HCT116 (cell line): Measurements from ENCODE around the gene KLHL2. TPM values are rescaled to one million over a fixed set of nuclear protein-coding genes. Genes with fewer than 3 reads are reported as not detected.

Experiments used
- ATAC-seq: fragments of 200-7000 bp; cut with Tn5 transposase; 2 replicates; pipeline ENCODE4 v1.9.1; 2020; ENCODE audit warnings: mild to moderate bottlenecking, moderate library complexity
- BruUV-seq: library from RNA; stranded (reverse); fragments of 400-500 nt; replicated peaks from 2 replicates; lab custom pipeline; 2021; lab: Mats Ljungman, UMichigan
- CTCF ChIA-PET: fragments of 300-600 bp; sonication (Branson Sonifier 250); formaldehyde crosslinking; loops from one replicate; lab custom pipeline; 2021; ENCODE audit warnings: antibody characterized with exemption; lab: Charles Lee
- POLR2A ChIA-PET: fragments of 300-600, 350-600 bp; sonication (Branson Sonifier 250); formaldehyde crosslinking; loops from one replicate; lab custom pipeline; 2021; ENCODE audit warnings: antibody characterized with exemption; lab: Charles Lee
- RAD21 ChIA-PET, 2 experiments: fragments of 300-600 bp; sonication (Branson Sonifier 250); formaldehyde crosslinking; loops; one replicate each; lab custom pipeline; 2023; ENCODE audit warnings: low total read pairs in 2 of 2; ENCODE audit not compliant: uncharacterized antibody in 2 of 2, unreplicated experiment in 2 of 2, low non-redundant PET in 1 of 2; lab: Charles Lee
- DNase-seq: peaks from one replicate; pipeline ENCODE4 v3.0.0-alpha.2; 2010; ENCODE audit warnings: low read depth, low spot score
- H2AFZ ChIP-seq: fragments of 200-600 bp; shearing (Covaris generic), sonication (generic); 2 replicates; pipeline ENCODE4 v1.6.1; 2017; ENCODE audit warnings: low read depth, mixed run types, mixed read lengths, antibody characterized with exemption, low read length; ENCODE audit not compliant: poor library complexity, severe bottlenecking
- H3K27ac ChIP-seq: 2 replicates; pipeline ENCODE4 v1.5.1; 2012; ENCODE audit warnings: low read depth, low read length
- H3K27me3 ChIP-seq: fragments of 200-600 bp; sonication (generic); 2 replicates; pipeline ENCODE4 v1.6.1; 2016; ENCODE audit warnings: mixed run types, low read length, mixed read lengths; ENCODE audit not compliant: insufficient read depth
- H3K36me3 ChIP-seq, 2 experiments: fragments of 200-500 bp in 1 of 2; fragments of 200-600 bp in 1 of 2; sonication (Bioruptor generic) in 1 of 2; sonication (generic) in 1 of 2; 2 replicates each; pipeline versions ENCODE4 v1.5.1 to v1.6.1; 2014 to 2016; ENCODE audit warnings: low read length in 2 of 2, inconsistent platforms in 1 of 2, mixed read lengths in 1 of 2, mixed run types in 1 of 2; ENCODE audit not compliant: insufficient read depth in 2 of 2, control insufficient read depth in 1 of 2
- H3K4me1 ChIP-seq, 2 experiments: fragments of 200-600 bp in 1 of 2; sonication (generic) in 1 of 2; 2 replicates each; pipeline versions ENCODE4 v1.5.1 to v1.6.1; 2012 to 2017; ENCODE audit warnings: low read length in 2 of 2, inconsistent platforms in 1 of 2, mild to moderate bottlenecking in 1 of 2, mixed read lengths in 1 of 2, mixed run types in 1 of 2, moderate library complexity in 1 of 2; ENCODE audit not compliant: insufficient read depth in 2 of 2, control insufficient read depth in 1 of 2
- H3K4me2 ChIP-seq: fragments of 200-600 bp; sonication (generic); 2 replicates; pipeline ENCODE4 v1.6.1; 2017; ENCODE audit warnings: mixed run types, low read length, mixed read lengths
- H3K4me3 ChIP-seq, 2 experiments: fragments of 200-600 bp in 1 of 2; sonication (generic) in 1 of 2; replicated peaks in 1 of 2; 2 replicates each; pipeline ENCODE4 v1.5.1; 2011 to 2016; ENCODE audit warnings: low read length in 2 of 2, control low read depth in 1 of 2, low read depth in 1 of 2, mild to moderate bottlenecking in 1 of 2, mixed read lengths in 1 of 2, mixed run types in 1 of 2
- H3K79me2 ChIP-seq: fragments of 200-600 bp; sonication (generic); 2 replicates; pipeline ENCODE4 v1.6.1; 2017; ENCODE audit warnings: mild to moderate bottlenecking, mixed run types, low read length, moderate library complexity, mixed read lengths; ENCODE audit not compliant: insufficient read depth
- H3K9ac ChIP-seq: fragments of 200-600 bp; sonication (generic); 2 replicates; pipeline ENCODE4 v1.6.1; 2016; ENCODE audit warnings: low read length, mixed read lengths
- H3K9me2 ChIP-seq: fragments of 200-600 bp; sonication (generic), shearing (Covaris generic); 2 replicates; pipeline ENCODE4 v1.6.1; 2017; ENCODE audit warnings: mixed run types, mild to moderate bottlenecking, moderate library complexity; ENCODE audit not compliant: insufficient read depth
- H3K9me3 ChIP-seq, 2 experiments: fragments of 200-500 bp in 1 of 2; fragments of 200-600 bp in 1 of 2; sonication (Bioruptor generic) in 1 of 2; sonication (generic) in 1 of 2; 2 replicates each; pipeline ENCODE4 v1.6.1; 2014 to 2017; ENCODE audit warnings: low read length in 2 of 2, mixed read lengths in 2 of 2, inconsistent platforms in 1 of 2, low read depth in 1 of 2, mild to moderate bottlenecking in 1 of 2, mixed run types in 1 of 2, moderate library complexity in 1 of 2; ENCODE audit not compliant: control insufficient read depth in 1 of 2, insufficient read depth in 1 of 2
- H4K20me1 ChIP-seq: fragments of 200-600 bp; sonication (generic), shearing (Covaris generic); 2 replicates; pipeline ENCODE4 v1.6.1; 2017; ENCODE audit warnings: mixed run types, mild to moderate bottlenecking, moderate library complexity; ENCODE audit not compliant: insufficient read depth
- ATF3 ChIP-seq: IDR thresholded peaks from 2 replicates; pipeline ENCODE4 v1.6.1; 2012
- CBX3 ChIP-seq: IDR thresholded peaks from 2 replicates; pipeline ENCODE4 v1.6.1; 2012; ENCODE audit warnings: low read depth
- CEBPB ChIP-seq: IDR thresholded peaks from 2 replicates; pipeline ENCODE4 v1.6.1; 2012; ENCODE audit warnings: low read depth
- CTCF ChIP-seq, 3 experiments: fragments of 200-600 bp in 1 of 3; sonication (generic) in 1 of 3; IDR thresholded peaks in 2 of 3; conservative IDR thresholded peaks in 1 of 3; 2 replicates each; pipeline ENCODE4 v1.5.1; 2012 to 2017; ENCODE audit warnings: low read depth in 2 of 3, low read length in 2 of 3, antibody characterized with exemption in 1 of 3, borderline replicate concordance in 1 of 3, control low read depth in 1 of 3, mild to moderate bottlenecking in 1 of 3, mixed read lengths in 1 of 3, mixed run types in 1 of 3, moderate library complexity in 1 of 3; ENCODE audit not compliant: insufficient read depth in 1 of 3
- EZH2 ChIP-seq: fragments of 200-600 bp; sonication (generic); IDR thresholded peaks from 2 replicates; pipeline ENCODE4 v1.6.1; 2017; ENCODE audit warnings: antibody characterized with exemption, mixed run types
- FOSL1 ChIP-seq: IDR thresholded peaks from 2 replicates; pipeline ENCODE4 v1.6.1; 2012; ENCODE audit warnings: low read depth
- RAD21 ChIP-seq: IDR thresholded peaks from 2 replicates; pipeline ENCODE4 v1.6.1; 2012; ENCODE audit warnings: low read depth, mild to moderate bottlenecking
- REST ChIP-seq: IDR thresholded peaks from 2 replicates; pipeline ENCODE4 v1.6.1; 2012; ENCODE audit warnings: low read depth
- SIN3A ChIP-seq: IDR thresholded peaks from 2 replicates; pipeline ENCODE4 v1.6.1; 2012; ENCODE audit warnings: low read depth
- SRF ChIP-seq: IDR thresholded peaks from 2 replicates; pipeline ENCODE4 v1.6.1; 2012; ENCODE audit warnings: low read depth
- TCF7L2 ChIP-seq: IDR thresholded peaks from 2 replicates; pipeline ENCODE4 v1.7.0; 2011; ENCODE audit warnings: borderline replicate concordance, inconsistent platforms; ENCODE audit not compliant: insufficient read depth, insufficient read length; ENCODE audit errors: extremely low read depth
- ZBTB33 ChIP-seq: IDR thresholded peaks from 2 replicates; pipeline ENCODE4 v1.6.1; 2011; ENCODE audit warnings: mild to moderate bottlenecking, low read length, moderate library complexity; ENCODE audit not compliant: insufficient replicate concordance; ENCODE audit errors: extremely low read depth
- ZNF274 ChIP-seq: fragments of 200-500 bp; sonication (Bioruptor generic); IDR thresholded peaks from 2 replicates; pipeline ENCODE4 v1.6.1; 2014; ENCODE audit warnings: mild to moderate bottlenecking, low read depth, low read length, inconsistent platforms
- intact Hi-C: fragments of 100-400 bp; cut with micrococcal nuclease; formaldehyde crosslinking; loops from 2 replicates; pipeline ENCODE4 v1.10.0; 2022
- total RNA-seq: library from RNA; stranded (reverse); gene quantifications from one replicate; pipeline ENCODE4 v1.2.1, GENCODE V29; 2021; ENCODE audit not compliant: unreplicated experiment

Gene KLHL2
- total RNA-seq, 1 experiment from 2014 or later = 24.6 TPM

- RAD21 ChIA-PET = no interaction called here
- peaks cover 3 to 8% of the 10 kb centered on the region in 2 experiments; a peak in 2 of 4 replicates for H3K4me1 ChIP-seq
- DNase-seq (no peak), ATAC-seq (no peak)
- no peaks in the 10 kb centered on the region for H4K20me1 ChIP-seq
- H3K79me2 ChIP-seq = no peaks in the 10 kb centered on the region
- H3K9ac ChIP-seq = no peak overlapping the region
- H3K27ac ChIP-seq = no peak overlapping the region
- H3K4me3 ChIP-seq = no peak overlapping the region
- H3K36me3 ChIP-seq = no peaks in the 10 kb centered on the region
- no peak for TF ChIP-seq ZNF274
- TF ChIP-seq SIN3A = no peak
- no peak for TF ChIP-seq CEBPB
- TF ChIP-seq RAD21 = no peak
- TF ChIP-seq ZBTB33 = no peak
- TF ChIP-seq SRF = no peak
- no peak for TF ChIP-seq CBX3
- no peak overlapping the region for H3K4me2 ChIP-seq
- no peaks in the 10 kb centered on the region for H3K9me3 ChIP-seq
- CTCF ChIA-PET = no interaction called here
- BruUV-seq = no TSS peak
- POLR2A ChIA-PET = no interaction called here
- intact Hi-C loops = no loop called here
- no peaks in the 10 kb centered on the region for H3K9me2 ChIP-seq
- H2AFZ ChIP-seq = no peak overlapping the region
- H3K27me3 ChIP-seq = no peaks in the 10 kb centered on the region
These were observed 9.0 kb upstream of the KLHL2 start for GRCh38 chr4:165198329-165198728.

GRCh38 chr4:165199286-165199685 is 8.1 kb upstream of the KLHL2 start:
- POLR2A ChIA-PET = no interaction called here
- Histone ChIP-seq H4K20me1 (no peaks in the 10 kb centered on the region), H3K36me3 (no peaks in the 10 kb centered on the region), H3K27me3 (no peaks in the 10 kb centered on the region), H3K4me1 (peaks cover 3 to 14% of the 10 kb centered on the region in 2 experiments; a peak in 2 of 4 replicates), H3K9me2 (no peaks in the 10 kb centered on the region), H3K9me3 (no peaks in the 10 kb centered on the region), H3K4me3 (no peak overlapping the region), H3K27ac (no peak overlapping the region), H3K9ac (no peak overlapping the region), H3K79me2 (no peaks in the 10 kb centered on the region), H3K4me2 (no peak overlapping the region; the same call in 1 of the 2 replicates), H2AFZ (peak overlapping the region; percentile 23)
- CTCF ChIA-PET = no interaction called here
- no peak for DNase-seq
- intact Hi-C loops = no loop called here
- no TSS peak for BruUV-seq
- RAD21 ChIA-PET = no interaction called here
- no peak for ATAC-seq
- TF ChIP-seq ATF3 (no peak), RAD21 (no peak), REST (no peak), CTCF (IDR thresholded peaks at IDR 0.05 in 2 of 3, conservative IDR thresholded peaks at IDR 0.05 in 1 of 3; ENCODE audit: borderline replicate concordance in 1 of 3, insufficient read depth in 1 of 3, low read depth in 2 of 3, low read length in 2 of 3) (no peak), ZNF274 (no peak), EZH2 (no peak), TCF7L2 (no peak), FOSL1 (no peak)
